ENCODE results near the gene FOSB.

FOSB gene

GRCh38 chr19:45445139-45445538, 22.7 kb upstream of the FOSB start:
- no peaks in the 10 kb centered on the region for H3K27me3 ChIP-seq (ENCODE audit: control insufficient read depth, insufficient read depth, low read length)
- H3K79me2 ChIP-seq = peaks cover 3% of the 10 kb centered on the region
- H2AFZ ChIP-seq = no peak overlapping the region
- no peaks in the 10 kb centered on the region for H3K9me3 ChIP-seq (ENCODE audit: control insufficient read depth, low read length)
- no peak overlapping the region for H3K4me3 ChIP-seq (ENCODE audit: low read depth, low read length)
- peaks cover 19% of the 10 kb centered on the region for H3K4me1 ChIP-seq
- no peak overlapping the region for H3K9ac ChIP-seq
- H3K4me2 ChIP-seq (ENCODE audit: low read length) = no peak overlapping the region
- no peak for TF ChIP-seq CTCF (IDR thresholded peaks at IDR 0.05)
- no peaks in the 10 kb centered on the region for H3K36me3 ChIP-seq (ENCODE audit: control insufficient read depth, insufficient read depth, low read length)
- H3K27ac ChIP-seq = peak overlapping the region; percentile 80

- H3K4me2 ChIP-seq (ENCODE audit: low read length) = no peak overlapping the region
- H3K27ac ChIP-seq = no peak overlapping the region
- TF ChIP-seq CTCF (IDR thresholded peaks at IDR 0.05) = no peak
- no peaks in the 10 kb centered on the region for H3K27me3 ChIP-seq (ENCODE audit: control insufficient read depth, insufficient read depth, low read length)
- no peaks in the 10 kb centered on the region for H3K9me3 ChIP-seq (ENCODE audit: control insufficient read depth, low read length)
- peaks cover 3% of the 10 kb centered on the region for H3K79me2 ChIP-seq
- H3K4me3 ChIP-seq (ENCODE audit: low read depth, low read length) = no peak overlapping the region
- H3K4me1 ChIP-seq = peaks cover 20% of the 10 kb centered on the region
- no peak overlapping the region for H2AFZ ChIP-seq
- no peak overlapping the region for H3K9ac ChIP-seq
- H3K36me3 ChIP-seq (ENCODE audit: control insufficient read depth, insufficient read depth, low read length) = no peaks in the 10 kb centered on the region
Observed at GRCh38 chr19:45446295-45446694, 21.5 kb upstream of the FOSB start.

- H3K4me2 ChIP-seq (ENCODE audit: low read length) = no peak overlapping the region
- no peaks in the 10 kb centered on the region for H3K36me3 ChIP-seq (ENCODE audit: control insufficient read depth, insufficient read depth, low read length)
- peaks cover 3% of the 10 kb centered on the region for H3K79me2 ChIP-seq
- no peak overlapping the region for H3K9ac ChIP-seq
- H2AFZ ChIP-seq = no peak overlapping the region
- peaks cover 23% of the 10 kb centered on the region for H3K4me1 ChIP-seq
- TF ChIP-seq CTCF (IDR thresholded peaks at IDR 0.05) = no peak
- H3K9me3 ChIP-seq (ENCODE audit: control insufficient read depth, low read length) = no peaks in the 10 kb centered on the region
- no peak overlapping the region for H3K27ac ChIP-seq
- no peak overlapping the region for H3K4me3 ChIP-seq (ENCODE audit: low read depth, low read length)
- H3K27me3 ChIP-seq (ENCODE audit: control insufficient read depth, insufficient read depth, low read length) = no peaks in the 10 kb centered on the region
Observed at GRCh38 chr19:45446944-45447343, 20.9 kb upstream of the FOSB start.

GRCh38 chr19:45448425-45448756, 19.4 kb upstream of the FOSB start:
- Histone ChIP-seq H3K79me2 (peaks cover 3% of the 10 kb centered on the region), H3K4me1 (peaks cover 18% of the 10 kb centered on the region), H3K9ac (no peak overlapping the region), H3K27ac (no peak overlapping the region), H3K4me2 (ENCODE audit: low read length) (no peak overlapping the region), H2AFZ (no peak overlapping the region), H3K4me3 (ENCODE audit: low read depth, low read length) (no peak overlapping the region), H3K27me3 (ENCODE audit: control insufficient read depth, insufficient read depth, low read length) (no peaks in the 10 kb centered on the region), H3K9me3 (ENCODE audit: control insufficient read depth, low read length) (no peaks in the 10 kb centered on the region), H3K36me3 (ENCODE audit: control insufficient read depth, insufficient read depth, low read length) (no peaks in the 10 kb centered on the region)
- no peak for TF ChIP-seq CTCF (IDR thresholded peaks at IDR 0.05)

GRCh38 chr19:45448887-45449299, 18.9 kb upstream of the FOSB start:
- Histone ChIP-seq H3K4me1 (peaks cover 18% of the 10 kb centered on the region), H3K27me3 (ENCODE audit: control insufficient read depth, insufficient read depth, low read length) (no peaks in the 10 kb centered on the region), H3K27ac (no peak overlapping the region), H2AFZ (no peak overlapping the region), H3K4me3 (ENCODE audit: low read depth, low read length) (no peak overlapping the region), H3K4me2 (ENCODE audit: low read length) (no peak overlapping the region), H3K9me3 (ENCODE audit: control insufficient read depth, low read length) (no peaks in the 10 kb centered on the region), H3K79me2 (peaks cover 3% of the 10 kb centered on the region), H3K9ac (no peak overlapping the region), H3K36me3 (ENCODE audit: control insufficient read depth, insufficient read depth, low read length) (no peaks in the 10 kb centered on the region)
- no peak for TF ChIP-seq CTCF (IDR thresholded peaks at IDR 0.05)
